ENCODE results near the gene WDHD1. TPM values are rescaled to one million over a fixed set of nuclear protein-coding genes. Genes with fewer than 3 reads are reported as not detected.

WDHD1 gene
- total RNA-seq, 2 experiments from 2014 or later = 37.5 to 44.1 TPM

DNA sequence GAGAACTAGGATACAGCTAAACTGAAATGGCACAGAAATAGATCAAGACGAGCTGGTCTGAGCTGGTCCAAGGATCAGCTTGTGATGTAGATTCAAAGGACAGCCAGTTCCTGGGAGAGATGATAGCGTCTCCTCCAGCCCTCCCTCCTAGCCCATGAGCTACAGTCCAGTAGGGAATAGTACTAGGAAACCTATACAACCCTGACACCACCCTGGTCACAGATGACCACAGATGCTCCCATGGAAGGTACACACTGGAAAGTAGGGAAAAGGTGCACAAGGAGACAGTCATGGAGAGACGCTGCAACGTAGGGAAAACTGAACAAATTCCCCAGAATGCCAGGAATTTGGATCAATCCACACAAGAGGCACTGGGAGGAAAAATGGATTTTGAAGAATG is 131.2 kb downstream of the WDHD1 start:
- Mint-ChIP-seq H3K27ac (no peak overlapping the region), H3K4me3 (no peak overlapping the region), H3K4me1 (peaks cover 53% of the 10 kb centered on the region), H3K27me3 (no peaks in the 10 kb centered on the region), H3K36me3 (ENCODE audit: low read depth) (peaks cover 23% of the 10 kb centered on the region), H3K9me3 (no peaks in the 10 kb centered on the region)
- no peak for DNase-seq
- ChIA-PET CTCF (no interaction called here), POLR2A (no interaction called here)

DNA sequence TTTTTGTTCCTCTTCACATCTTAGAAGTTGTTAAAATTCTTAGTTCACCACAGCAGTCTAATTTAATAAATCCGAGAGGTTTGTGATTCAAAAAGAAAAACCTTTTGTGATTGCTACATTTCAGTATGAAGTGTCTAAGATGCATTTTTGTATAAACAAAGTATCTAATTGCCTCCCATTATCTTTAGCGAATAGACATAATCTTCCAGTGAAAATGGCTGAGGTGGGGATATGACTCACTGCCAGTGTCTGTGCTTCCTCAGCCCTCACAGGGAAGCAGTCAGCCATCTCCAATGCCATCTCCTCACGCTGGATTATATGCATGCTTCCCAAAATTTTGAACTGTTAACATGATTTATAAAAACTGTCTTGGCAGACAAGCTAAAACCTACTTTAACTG is 131.9 kb downstream of the WDHD1 start:
- Mint-ChIP-seq H3K4me3 (no peak overlapping the region), H3K27me3 (no peaks in the 10 kb centered on the region), H3K4me1 (peaks cover 49% of the 10 kb centered on the region), H3K36me3 (ENCODE audit: low read depth) (peaks cover 18% of the 10 kb centered on the region), H3K9me3 (no peaks in the 10 kb centered on the region), H3K27ac (no peak overlapping the region)
- DNase-seq = no peak
- POLR2A ChIA-PET = no interaction called here
- CTCF ChIA-PET = no interaction called here

DNA sequence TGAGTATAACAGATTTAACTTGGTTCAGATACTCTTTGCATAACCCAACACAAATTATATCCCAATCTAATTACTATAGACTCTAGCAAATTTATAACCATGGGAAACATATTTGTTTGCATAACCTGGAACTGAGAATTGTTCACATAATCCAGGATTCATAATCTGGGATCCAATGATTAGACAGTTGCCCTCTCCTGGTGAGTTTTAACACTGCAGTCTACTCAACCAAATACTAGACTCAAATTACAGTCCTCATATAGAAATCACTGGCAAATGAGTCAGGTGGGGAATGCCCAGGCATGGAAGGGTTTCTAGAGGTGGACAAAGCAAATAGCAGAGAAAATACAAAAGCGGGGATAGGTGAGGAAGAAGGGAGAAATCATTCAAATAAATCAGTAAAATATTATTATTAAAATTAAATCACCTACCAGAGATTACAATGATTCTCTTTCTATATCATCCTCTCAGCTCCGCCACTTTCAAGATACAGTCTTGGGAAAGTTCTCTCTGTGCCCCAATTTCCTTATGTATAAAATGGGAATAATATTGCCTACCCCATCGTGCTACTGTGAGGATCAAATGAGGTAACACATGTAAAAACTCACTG is 133.6 kb downstream of the WDHD1 start:
- peak; percentile 59 for DNase-seq

DNA sequence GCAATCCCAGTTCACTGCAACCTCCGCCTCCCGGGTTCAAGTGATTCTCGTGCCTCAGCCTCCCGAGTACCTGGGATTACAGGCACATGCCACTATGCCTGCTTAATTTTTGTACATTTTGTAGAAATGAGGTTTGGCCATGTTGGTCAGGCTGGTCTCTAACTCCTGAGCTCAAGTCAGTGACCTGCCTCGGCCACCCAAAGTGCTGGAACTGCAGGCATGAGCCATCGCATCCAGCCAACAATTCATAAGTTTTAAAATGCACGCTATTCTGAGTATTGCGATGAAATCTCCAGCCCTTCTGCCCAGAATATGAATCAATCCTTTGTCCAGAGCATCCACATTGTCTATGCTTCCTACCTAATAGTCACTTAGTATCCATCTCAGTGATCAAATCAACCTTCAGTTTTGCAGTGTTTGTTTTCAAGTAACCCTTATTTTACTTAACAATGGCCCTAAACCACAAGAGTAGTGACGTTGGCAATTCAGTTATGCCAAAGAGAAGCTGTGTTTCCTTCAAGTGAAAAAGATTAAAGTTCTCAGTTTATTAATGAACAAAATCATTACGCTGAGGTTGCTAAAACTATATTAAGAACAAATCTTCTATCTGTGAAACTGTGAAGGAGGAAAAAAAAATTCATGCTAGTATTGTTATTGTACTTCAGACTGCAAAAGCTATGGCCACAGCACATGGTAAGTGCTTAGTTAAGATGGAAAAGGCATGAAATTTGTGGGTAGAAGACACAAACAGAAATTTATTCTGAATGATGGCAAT is 135.2 kb downstream of the WDHD1 start:
- H3K4me3 Mint-ChIP-seq = no peak overlapping the region
- peaks cover 11% of the 10 kb centered on the region for H3K36me3 Mint-ChIP-seq (ENCODE audit: low read depth)
- POLR2A ChIA-PET = no interaction called here
- no peaks in the 10 kb centered on the region for H3K27me3 Mint-ChIP-seq
- CTCF ChIA-PET = interaction anchor here (0.8 kb wide), 1 partner anchor 10 kb away, joined by 4 read pairs; no protein-coding TSS in a partner anchor
- H3K4me1 Mint-ChIP-seq = peaks cover 52% of the 10 kb centered on the region
- DNase-seq = no peak
- no peaks in the 10 kb centered on the region for H3K9me3 Mint-ChIP-seq
- no peak overlapping the region for H3K27ac Mint-ChIP-seq

More for the DNA sequence above, 133.6 kb downstream of the WDHD1 start:
- Mint-ChIP-seq H3K4me1 (peaks cover 52% of the 10 kb centered on the region), H3K27me3 (no peaks in the 10 kb centered on the region), H3K36me3 (ENCODE audit: low read depth) (peaks cover 14% of the 10 kb centered on the region), H3K4me3 (no peak overlapping the region), H3K27ac (no peak overlapping the region), H3K9me3 (no peaks in the 10 kb centered on the region)
- ChIA-PET CTCF (interaction anchor here (1.2 to 1.6 kb wide), 3 partner anchors 10 to 154 kb away, joined by 4 to 5 read pairs (median 4); partner anchors contain the start of genes SOCS4 and WDHD1), POLR2A (no interaction called here)

DNA sequence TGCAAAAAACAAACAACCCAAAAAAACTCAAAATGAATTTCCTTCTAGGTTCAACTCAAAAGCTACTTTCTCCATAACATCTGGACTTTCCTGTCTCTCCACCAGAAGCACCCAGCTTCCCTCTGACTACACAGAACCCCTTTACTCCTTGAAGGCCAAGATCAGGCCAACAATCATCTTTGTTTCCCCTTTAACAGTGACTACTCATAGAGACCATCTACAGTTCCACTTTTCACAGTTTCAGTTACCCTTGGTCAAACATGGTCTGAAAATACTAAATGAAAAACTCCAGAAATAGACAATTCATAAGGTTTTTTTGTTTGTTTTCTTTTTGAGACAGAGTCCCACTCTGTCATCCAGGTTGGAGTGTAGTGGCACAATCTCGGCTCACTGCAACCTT is 136.1 kb downstream of the WDHD1 start:
- Mint-ChIP-seq H3K27me3 (no peaks in the 10 kb centered on the region), H3K27ac (peak overlapping the region; percentile 4), H3K4me3 (no peak overlapping the region), H3K4me1 (peaks cover 50% of the 10 kb centered on the region), H3K9me3 (no peaks in the 10 kb centered on the region), H3K36me3 (ENCODE audit: low read depth) (peaks cover 11% of the 10 kb centered on the region)
- POLR2A ChIA-PET = no interaction called here
- CTCF ChIA-PET = interaction anchor here (1.6 kb wide), 1 partner anchor 31 kb away, joined by 6 read pairs; no protein-coding TSS in a partner anchor
- no peak for DNase-seq

DNA sequence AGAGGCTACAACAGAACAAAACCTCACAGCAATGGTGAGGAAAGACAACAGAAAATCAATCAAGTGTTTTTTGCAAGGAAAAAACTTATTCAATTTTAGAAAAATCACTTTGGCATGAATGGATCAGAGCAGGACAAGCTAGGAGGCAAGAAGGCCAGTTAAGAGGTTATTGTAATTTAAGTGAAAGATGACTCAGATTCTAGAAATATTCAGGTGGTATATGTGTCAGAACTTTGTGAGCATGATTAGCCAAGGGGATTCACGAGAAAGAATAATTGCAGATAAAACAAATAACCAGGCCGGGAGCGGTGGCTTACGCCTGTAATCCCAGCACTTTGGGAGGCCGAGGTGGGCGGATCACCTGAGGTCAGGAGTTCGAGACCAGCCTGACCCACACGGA is 137.0 kb downstream of the WDHD1 start:
- no peak for DNase-seq
- ChIA-PET CTCF (interaction anchor here (1.6 kb wide), 1 partner anchor 32 kb away, joined by 6 read pairs; no protein-coding TSS in a partner anchor), POLR2A (interaction anchor here (0.7 kb wide), 1 partner anchor 38 kb away, joined by 3 read pairs; no protein-coding TSS in a partner anchor)
- Mint-ChIP-seq H3K4me3 (no peak overlapping the region), H3K27ac (no peak overlapping the region), H3K4me1 (peaks cover 47% of the 10 kb centered on the region), H3K36me3 (ENCODE audit: low read depth) (peaks cover 11% of the 10 kb centered on the region), H3K9me3 (no peaks in the 10 kb centered on the region), H3K27me3 (no peaks in the 10 kb centered on the region)

Other genes with a start within 250 kb of the WDHD1 start
- gene GCH1, start 124.3 kb downstream of the WDHD1 start, total RNA-seq = 10 to 100 TPM; 54.8 to 55.1 TPM
- gene SOCS4, start 137 bp upstream of the WDHD1 start, total RNA-seq = 10 to 100 TPM; 29.9 to 30.3 TPM
- gene MAPK1IP1L, start 24.5 kb upstream of the WDHD1 start, total RNA-seq = 100 to 1,000 TPM in 1 of 2 experiments, 10 to 100 TPM in 1; 94.3 to 118 TPM
- gene LGALS3, start 102.2 kb upstream of the WDHD1 start, total RNA-seq = 10 to 100 TPM; 39.1 to 41.6 TPM
- gene DLGAP5, start 164.5 kb upstream of the WDHD1 start, total RNA-seq = 100 to 1,000 TPM; 109 to 117 TPM
- 10 to 100 TPM; 23.0 to 23.6 TPM for gene FBXO34, start 244.3 kb upstream of the WDHD1 start, total RNA-seq

All from activated CD4-positive, alpha-beta T cell treated with anti-CD3 and anti-CD28 coated beads, Interleukin-2, amount 10 ng/mL, durations not matched to agents 7 days and 5 days (primary cell).